Muscle layer of duodenum (tissue), 2 donors: ENCODE data around the gene DPEP3.

Experiments
- H3K27ac ChIP-seq: one replicate; pipeline ENCODE4 v1.7.0; 2013; ENCODE audit warnings: mild to moderate bottlenecking, low read length
- H3K27me3 ChIP-seq: one replicate; pipeline ENCODE4 v1.7.0; 2013; ENCODE audit warnings: low read depth, mild to moderate bottlenecking, control low read depth, low read length
- H3K36me3 ChIP-seq, 2 donors: one replicate each; pipeline ENCODE4 v1.7.0; 2013; ENCODE audit warnings: low read length in 2 of 2, control low read depth in 1 of 2, mild to moderate bottlenecking in 1 of 2; ENCODE audit not compliant: insufficient read depth in 2 of 2, control insufficient read depth in 1 of 2
- H3K4me1 ChIP-seq, 2 donors: one replicate each; pipeline ENCODE4 v1.7.0; 2013; ENCODE audit warnings: low read length in 2 of 2, mild to moderate bottlenecking in 2 of 2, control low read depth in 1 of 2, moderate library complexity in 1 of 2; ENCODE audit not compliant: insufficient read depth in 2 of 2, control insufficient read depth in 1 of 2
- H3K4me3 ChIP-seq, 2 donors: one replicate each; pipeline ENCODE4 v1.7.0; 2013; ENCODE audit warnings: low read length in 2 of 2, low read depth in 1 of 2, mild to moderate bottlenecking in 1 of 2
- H3K9me3 ChIP-seq, 2 donors: one replicate each; pipeline ENCODE4 v1.7.0; 2013; ENCODE audit warnings: low read length in 2 of 2, control low read depth in 1 of 2, mild to moderate bottlenecking in 1 of 2; ENCODE audit not compliant: control insufficient read depth in 1 of 2
- donor health status: healthy.

The DPEP3 gene

GRCh38 chr16:67950335-67950843 lies 29.9 kb downstream of the DPEP3 start:
- no peaks in the 10 kb centered on the region for H3K27me3 ChIP-seq
- H3K36me3 ChIP-seq = peaks cover 62 to 92% of the 10 kb centered on the region in 2 donors
- no peak overlapping the region for H3K4me3 ChIP-seq
- no peaks in the 10 kb centered on the region for H3K9me3 ChIP-seq
- H3K4me1 ChIP-seq = peaks cover 0 to 27% of the 10 kb centered on the region in 2 donors
- H3K27ac ChIP-seq = no peak overlapping the region

GRCh38 chr16:67949645-67950044 lies 30.7 kb downstream of the DPEP3 start:
- no peak overlapping the region for H3K27ac ChIP-seq
- peaks cover 64 to 92% of the 10 kb centered on the region in 2 donors for H3K36me3 ChIP-seq
- H3K27me3 ChIP-seq = no peaks in the 10 kb centered on the region
- no peaks in the 10 kb centered on the region for H3K9me3 ChIP-seq
- H3K4me1 ChIP-seq = peaks cover 0 to 34% of the 10 kb centered on the region in 2 donors
- H3K4me3 ChIP-seq = no peak overlapping the region

GRCh38 chr16:67948015-67948414 lies 32.3 kb downstream of the DPEP3 start:
- H3K9me3 ChIP-seq = no peaks in the 10 kb centered on the region
- no peak overlapping the region for H3K4me3 ChIP-seq
- H3K4me1 ChIP-seq = peaks cover 0 to 47% of the 10 kb centered on the region in 2 donors
- H3K27me3 ChIP-seq = no peaks in the 10 kb centered on the region
- peaks cover 54 to 87% of the 10 kb centered on the region in 2 donors for H3K36me3 ChIP-seq
- no peak overlapping the region for H3K27ac ChIP-seq

- Histone ChIP-seq H3K27me3 (no peaks in the 10 kb centered on the region), H3K36me3 (peaks cover 56 to 90% of the 10 kb centered on the region in 2 donors), H3K27ac (no peak overlapping the region), H3K9me3 (no peaks in the 10 kb centered on the region), H3K4me1 (peaks cover 0 to 51% of the 10 kb centered on the region in 2 donors), H3K4me3 (no peak overlapping the region)
These were observed 33.2 kb downstream of the DPEP3 start for GRCh38 chr16:67946966-67947558.

GRCh38 chr16:67946128-67946569 lies 34.1 kb downstream of the DPEP3 start:
- H3K27me3 ChIP-seq = no peaks in the 10 kb centered on the region
- H3K4me1 ChIP-seq = peaks cover 0 to 42% of the 10 kb centered on the region in 2 donors
- H3K27ac ChIP-seq = no peak overlapping the region
- H3K4me3 ChIP-seq = no peak overlapping the region
- H3K36me3 ChIP-seq = peaks cover 51 to 89% of the 10 kb centered on the region in 2 donors
- no peaks in the 10 kb centered on the region for H3K9me3 ChIP-seq

- H3K27ac ChIP-seq = no peak overlapping the region
- H3K9me3 ChIP-seq = no peaks in the 10 kb centered on the region
- no peak overlapping the region for H3K4me3 ChIP-seq
- H3K27me3 ChIP-seq = no peaks in the 10 kb centered on the region
- peaks cover 0 to 38% of the 10 kb centered on the region in 2 donors for H3K4me1 ChIP-seq
- H3K36me3 ChIP-seq = peaks cover 45 to 82% of the 10 kb centered on the region in 2 donors
These were observed 34.8 kb downstream of the DPEP3 start for GRCh38 chr16:67945392-67945933.

GRCh38 chr16:67944690-67945391 lies 35.5 kb downstream of the DPEP3 start:
- Histone ChIP-seq H3K9me3 (no peaks in the 10 kb centered on the region), H3K4me1 (peaks cover 0 to 42% of the 10 kb centered on the region in 2 donors), H3K36me3 (peaks cover 40 to 79% of the 10 kb centered on the region in 2 donors), H3K27me3 (no peaks in the 10 kb centered on the region), H3K27ac (peak overlapping the region; percentile 31), H3K4me3 (no peak overlapping the region)

GRCh38 chr16:67943619-67944504 lies 36.4 kb downstream of the DPEP3 start, which contains the start of gene LCAT:
LCAT (minus strand) TSS chr16:67944120; CDS start chr16:67944101, 19 bp downstream.
- no peaks in the 10 kb centered on the region for H3K9me3 ChIP-seq
- H3K27ac ChIP-seq = peak within 1 kb of the TSS; percentile 31
- H3K36me3 ChIP-seq = peaks cover 37 to 75% of the 10 kb centered on the region in 2 donors
- H3K4me3 ChIP-seq = no peak within 1 kb of the TSS
- H3K27me3 ChIP-seq = no peaks in the 10 kb centered on the region
- H3K4me1 ChIP-seq = peaks cover 0 to 43% of the 10 kb centered on the region in 2 donors

GRCh38 chr16:67943256-67943618 lies 37.1 kb downstream of the DPEP3 start:
- Histone ChIP-seq H3K4me1 (peaks cover 0 to 43% of the 10 kb centered on the region in 2 donors), H3K4me3 (no peak overlapping the region), H3K36me3 (peaks cover 31 to 69% of the 10 kb centered on the region in 2 donors), H3K9me3 (no peaks in the 10 kb centered on the region), H3K27me3 (no peaks in the 10 kb centered on the region), H3K27ac (no peak overlapping the region)

- H3K9me3 ChIP-seq = no peaks in the 10 kb centered on the region
- H3K27ac ChIP-seq = no peak overlapping the region
- no peak overlapping the region for H3K4me3 ChIP-seq
- no peaks in the 10 kb centered on the region for H3K27me3 ChIP-seq
- peaks cover 26 to 63% of the 10 kb centered on the region in 2 donors for H3K36me3 ChIP-seq
- peaks cover 0 to 43% of the 10 kb centered on the region in 2 donors for H3K4me1 ChIP-seq
These were observed 37.6 kb downstream of the DPEP3 start for GRCh38 chr16:67942510-67943255.
